Inferior parietal cortex (tissue), 1 donor: ENCODE measurements around the gene ZNF366.

Source experiments
- DNase-seq: peaks from one replicate; pipeline ENCODE4 v3.0.0-alpha.2; 2016; ENCODE audit errors: extremely low spot score

Gene ZNF366, protein sequence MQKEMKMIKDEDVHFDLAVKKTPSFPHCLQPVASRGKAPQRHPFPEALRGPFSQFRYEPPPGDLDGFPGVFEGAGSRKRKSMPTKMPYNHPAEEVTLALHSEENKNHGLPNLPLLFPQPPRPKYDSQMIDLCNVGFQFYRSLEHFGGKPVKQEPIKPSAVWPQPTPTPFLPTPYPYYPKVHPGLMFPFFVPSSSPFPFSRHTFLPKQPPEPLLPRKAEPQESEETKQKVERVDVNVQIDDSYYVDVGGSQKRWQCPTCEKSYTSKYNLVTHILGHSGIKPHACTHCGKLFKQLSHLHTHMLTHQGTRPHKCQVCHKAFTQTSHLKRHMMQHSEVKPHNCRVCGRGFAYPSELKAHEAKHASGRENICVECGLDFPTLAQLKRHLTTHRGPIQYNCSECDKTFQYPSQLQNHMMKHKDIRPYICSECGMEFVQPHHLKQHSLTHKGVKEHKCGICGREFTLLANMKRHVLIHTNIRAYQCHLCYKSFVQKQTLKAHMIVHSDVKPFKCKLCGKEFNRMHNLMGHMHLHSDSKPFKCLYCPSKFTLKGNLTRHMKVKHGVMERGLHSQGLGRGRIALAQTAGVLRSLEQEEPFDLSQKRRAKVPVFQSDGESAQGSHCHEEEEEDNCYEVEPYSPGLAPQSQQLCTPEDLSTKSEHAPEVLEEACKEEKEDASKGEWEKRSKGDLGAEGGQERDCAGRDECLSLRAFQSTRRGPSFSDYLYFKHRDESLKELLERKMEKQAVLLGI

GRCh38 chr5:72507231-72507906 lies at the start of gene ZNF366:
ZNF366 (minus strand) TSS chr5:72507410; CDS start chr5:72461496, 45,914 bp downstream.
- no peak for DNase-seq

DNA sequence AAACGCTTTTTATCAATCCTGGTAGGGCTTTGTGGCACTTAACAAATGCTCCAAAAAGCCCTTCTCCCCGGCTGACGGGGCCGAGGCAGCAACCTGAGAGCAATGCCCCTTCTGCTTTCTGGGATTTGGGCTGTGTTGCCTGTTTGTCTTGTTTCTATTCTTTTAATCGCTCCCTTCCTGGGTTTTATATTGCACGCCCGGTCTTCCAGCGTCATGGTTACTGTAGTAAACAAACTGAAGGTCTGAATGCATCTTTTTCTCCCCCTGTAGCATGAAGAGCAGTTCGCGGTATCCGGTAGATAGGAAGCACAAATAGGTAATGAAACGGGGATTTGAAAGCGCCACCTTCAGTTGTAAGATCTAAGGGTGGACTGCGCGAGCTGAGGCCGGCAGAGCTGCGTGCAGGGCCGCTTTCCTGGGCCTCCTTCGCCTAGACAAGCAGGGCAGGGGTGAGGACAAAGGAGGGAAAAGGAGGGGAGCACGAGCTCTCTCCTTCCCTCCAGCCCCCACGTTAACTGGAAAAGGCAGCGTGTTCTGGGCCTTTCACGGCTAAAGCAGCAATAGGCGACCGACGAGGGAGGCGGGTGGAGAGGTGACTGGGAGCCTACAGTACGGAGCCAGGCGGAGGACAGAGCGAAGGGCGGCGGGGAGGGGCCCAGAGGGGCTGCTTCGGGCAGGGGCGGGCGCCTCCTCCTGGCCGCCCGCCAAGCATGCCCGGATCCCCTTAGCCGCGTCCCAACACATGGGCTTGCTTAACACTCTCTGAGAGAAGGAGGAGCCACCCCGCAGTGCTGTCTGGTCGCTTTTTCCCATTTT lies 49.3 kb upstream of the ZNF366 start:
- no peak for DNase-seq

DNA sequence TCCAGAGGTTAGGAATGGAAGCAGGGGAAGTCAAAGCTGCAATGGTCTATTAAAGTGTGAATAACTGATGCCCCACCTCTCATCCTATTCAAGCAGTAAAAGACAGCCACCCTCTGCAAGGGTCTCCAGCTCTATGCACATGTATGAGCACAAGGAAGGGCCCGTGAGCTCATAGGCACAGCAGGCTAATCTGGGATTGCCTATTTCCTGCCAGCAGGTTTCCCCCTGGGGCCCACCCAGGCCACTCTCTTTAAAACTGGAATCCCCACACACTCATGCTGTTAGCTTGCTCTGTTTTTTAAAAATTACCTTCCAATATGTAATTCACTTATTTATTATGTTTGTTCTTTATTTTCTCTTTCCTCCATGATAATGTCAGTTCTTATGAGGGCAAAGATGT lies 48.7 kb upstream of the ZNF366 start:
- DNase-seq: no peak

DNA sequence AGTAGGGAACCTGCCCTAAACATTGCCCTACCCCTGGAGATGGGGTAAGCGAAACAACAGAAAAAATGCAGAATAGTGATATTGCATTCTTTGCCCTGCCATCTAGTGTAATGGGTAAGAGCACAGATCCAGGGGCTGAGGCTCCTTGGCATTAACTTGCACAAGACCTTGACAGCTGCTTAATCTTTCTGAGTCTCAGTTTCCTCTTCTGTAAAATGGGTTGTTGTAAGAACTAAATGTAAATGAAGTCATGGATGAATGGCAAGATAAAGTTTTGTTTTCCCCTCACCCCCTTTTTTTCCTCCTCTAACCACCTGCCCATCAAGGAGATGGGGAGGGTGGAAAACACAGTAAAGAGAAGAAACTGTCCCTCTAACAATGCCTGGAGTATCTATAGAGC lies 47.7 kb upstream of the ZNF366 start:
- DNase-seq: no peak

- no peak for DNase-seq
These were observed 44.9 kb upstream of the ZNF366 start for GRCh38 chr5:72552041-72552557.

- no peak for DNase-seq
These were observed 43.4 kb upstream of the ZNF366 start for GRCh38 chr5:72550595-72550994.

GRCh38 chr5:72543811-72544210 lies 36.6 kb upstream of the ZNF366 start:
- DNase-seq: no peak

DNA sequence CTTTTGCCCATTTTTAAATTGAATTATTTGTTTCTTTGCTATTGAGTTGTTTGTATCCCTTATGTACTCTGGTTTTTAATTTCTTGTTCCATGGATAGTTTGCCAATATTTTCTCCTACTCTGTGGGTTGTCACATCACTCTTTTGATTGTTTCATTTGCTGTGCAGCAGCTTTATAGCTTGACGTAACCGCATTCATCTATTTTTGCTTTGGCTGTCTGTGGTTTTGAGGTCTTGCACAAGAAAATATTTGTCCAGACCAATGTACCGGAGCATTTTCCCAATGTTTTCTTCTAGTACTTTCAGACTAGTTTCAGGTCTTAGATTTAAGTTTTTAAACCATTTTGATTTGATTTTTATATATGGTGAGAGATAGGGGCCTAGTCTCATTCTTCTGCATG lies 36.2 kb upstream of the ZNF366 start:
- no peak for DNase-seq

DNA sequence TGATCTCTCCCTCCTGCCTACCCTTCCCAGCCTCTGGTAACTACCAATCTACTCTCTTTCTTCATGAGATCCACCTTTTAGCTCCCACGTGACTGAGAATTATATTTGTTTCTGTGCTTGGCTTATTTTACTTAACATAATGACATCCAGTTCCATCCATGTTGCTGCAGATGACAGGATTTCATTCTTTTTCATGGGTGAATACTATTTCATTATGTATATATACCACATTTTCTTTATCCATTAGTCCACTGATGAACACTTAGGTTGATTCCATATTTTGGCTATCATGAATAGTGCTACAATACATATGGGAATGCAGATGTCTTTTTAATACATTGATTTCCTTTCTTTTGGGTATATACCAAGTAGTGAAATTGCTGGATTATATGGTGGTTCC lies 35.5 kb upstream of the ZNF366 start:
- DNase-seq: no peak

DNA sequence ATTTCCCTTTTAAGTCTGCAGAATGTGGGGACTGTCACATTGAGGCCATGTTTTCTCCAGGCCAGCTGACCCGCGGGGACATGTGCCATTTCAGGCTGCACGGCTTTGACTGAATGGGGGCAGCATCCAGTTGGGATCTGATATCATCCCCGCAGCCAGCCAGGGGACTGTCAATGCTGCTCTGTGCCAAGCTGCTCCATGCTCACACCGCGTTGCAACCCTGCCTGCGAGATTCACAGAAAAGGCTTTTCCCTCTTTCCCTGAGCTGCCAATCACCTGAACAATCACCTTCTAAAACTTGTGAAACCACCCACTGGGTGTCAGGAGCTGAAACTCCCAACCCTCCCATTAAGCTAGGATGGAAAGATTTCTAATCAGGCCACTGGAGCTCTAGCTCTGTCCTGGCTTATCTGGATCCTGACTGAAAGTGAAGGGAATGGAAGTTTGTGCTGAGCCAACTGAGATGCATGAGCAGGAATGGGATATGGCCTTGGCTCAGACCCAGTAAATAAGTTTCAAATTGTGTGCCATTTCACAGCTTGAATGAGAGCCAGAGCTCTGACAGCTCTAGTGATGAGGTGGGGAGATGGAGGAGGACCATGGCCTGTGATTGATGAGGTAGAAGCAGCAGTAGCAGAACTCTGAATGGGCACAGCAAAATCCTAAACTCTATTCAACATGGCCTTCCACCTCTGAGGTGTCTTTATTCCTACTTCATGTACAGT lies 34.5 kb upstream of the ZNF366 start:
- no peak for DNase-seq

DNA sequence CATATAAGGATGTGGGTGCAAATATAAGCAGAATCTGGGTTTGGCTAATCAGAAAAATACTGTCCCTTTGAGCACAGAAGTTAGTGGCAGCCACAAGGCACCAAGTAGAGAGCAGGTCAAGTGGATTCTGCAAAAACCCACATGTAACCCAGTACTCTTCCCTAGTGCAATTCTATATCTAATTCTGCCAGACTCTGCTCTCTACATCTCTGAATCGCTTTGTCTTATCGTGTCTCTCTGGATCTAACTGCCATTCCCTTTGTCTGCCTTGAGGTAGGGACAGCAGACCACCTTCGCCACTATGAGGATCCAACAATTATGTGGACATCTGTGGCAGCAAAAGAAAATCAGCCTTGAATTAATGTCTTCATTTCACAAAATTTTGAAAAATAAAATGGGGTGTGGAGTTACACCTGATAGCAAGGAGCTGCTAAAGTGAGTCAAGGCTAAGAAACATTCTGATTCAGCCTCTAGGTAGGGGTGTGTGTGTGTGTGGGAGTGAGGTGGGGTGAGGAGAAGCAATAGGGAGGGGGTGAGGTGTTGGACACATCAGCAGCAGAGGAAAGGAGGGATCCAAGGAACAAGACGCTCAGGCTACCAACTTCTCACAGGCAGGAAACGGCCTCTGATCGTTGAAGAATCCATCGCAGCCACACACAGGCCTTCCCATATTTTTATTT lies 33.7 kb upstream of the ZNF366 start:
- no peak for DNase-seq

- no peak for DNase-seq
These were observed 32.5 kb upstream of the ZNF366 start for GRCh38 chr5:72539726-72540125.

GRCh38 chr5:72539038-72539437 lies 31.8 kb upstream of the ZNF366 start:
- DNase-seq: no peak

DNA sequence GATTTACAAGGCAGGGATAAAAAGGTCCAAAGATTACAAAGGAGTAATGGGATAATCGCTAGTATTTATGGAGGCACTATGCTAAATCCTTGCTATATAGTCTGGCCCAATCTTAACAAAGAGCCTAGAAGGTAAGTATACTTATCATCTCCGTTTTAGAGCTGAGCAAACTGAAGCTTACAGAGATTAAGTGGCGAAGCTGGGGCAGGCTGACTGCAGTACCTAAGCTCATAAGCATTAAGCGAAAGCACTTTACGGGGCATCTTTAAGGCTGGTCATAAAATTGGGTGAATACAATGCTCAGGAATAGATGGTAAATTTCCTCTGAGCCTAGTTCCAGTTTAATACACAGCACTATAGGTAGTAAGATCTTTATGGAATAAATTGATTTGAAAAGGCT lies 30.0 kb upstream of the ZNF366 start:
- DNase-seq: no peak

GRCh38 chr5:72531496-72532190 lies 24.4 kb upstream of the ZNF366 start:
- DNase-seq: no peak

GRCh38 chr5:72530196-72530595 lies 23.0 kb upstream of the ZNF366 start:
- no peak for DNase-seq

GRCh38 chr5:72529383-72529782 lies 22.2 kb upstream of the ZNF366 start:
- DNase-seq: no peak

- DNase-seq: no peak
These were observed 18.6 kb upstream of the ZNF366 start for GRCh38 chr5:72525816-72526215.

GRCh38 chr5:72523960-72524582 lies 16.9 kb upstream of the ZNF366 start:
- peak; percentile 55 for DNase-seq
